NT2/D1 (cell line): Measurements from ENCODE around the gene MKLN1.

ENCODE experiments used
- YY1 ChIP-seq: IDR thresholded peaks from 2 replicates; pipeline ENCODE4 v1.6.1; 2011; ENCODE audit not compliant: insufficient read length, insufficient read depth
- ZNF274 ChIP-seq: IDR thresholded peaks from 2 replicates; pipeline ENCODE4 v1.6.1; 2011; ENCODE audit warnings: mild to moderate bottlenecking, low read depth, low read length

DNA sequence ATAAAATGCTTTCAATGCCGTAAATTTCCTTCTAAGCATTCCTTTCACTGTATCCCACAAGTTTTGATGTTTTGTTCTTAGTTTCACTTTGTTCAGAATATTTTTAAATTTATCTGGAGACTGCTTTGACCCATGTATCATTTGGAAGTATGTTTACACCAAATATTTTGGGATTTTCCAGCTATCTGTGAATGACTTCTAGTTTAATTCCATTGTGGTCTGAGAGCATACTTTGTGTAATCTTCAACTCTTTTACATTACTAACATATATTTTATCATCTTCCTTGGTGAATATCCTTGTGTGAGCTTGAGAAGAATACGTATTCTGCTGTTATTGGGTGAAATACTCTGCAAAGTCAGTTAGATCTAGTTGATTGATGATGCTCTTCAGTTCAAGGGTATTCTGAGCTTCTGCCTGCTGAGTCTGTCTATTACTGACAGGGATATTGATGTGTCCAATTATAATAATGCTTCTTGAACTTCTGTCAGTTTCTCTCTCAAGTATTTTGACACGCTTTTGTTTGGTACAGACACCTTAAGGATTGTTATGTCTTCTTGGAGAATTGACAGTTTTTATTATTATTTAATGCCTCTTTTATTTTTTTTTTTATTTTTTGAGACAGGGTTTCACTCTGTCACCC, 31.6 kb downstream of the MKLN1 start:
- no peak for TF ChIP-seq ZNF274
- no peak for TF ChIP-seq YY1
